HCT116 (cell line): ENCODE measurements around the gene ESRRA. TPM values are rescaled to one million over a fixed set of nuclear protein-coding genes. Genes with fewer than 3 reads are reported as not detected.

ENCODE experiments used
- ATAC-seq: fragments of 200-7000 bp; cut with Tn5 transposase; 2 replicates; pipeline ENCODE4 v1.9.1; 2020; ENCODE audit warnings: mild to moderate bottlenecking, moderate library complexity
- BruUV-seq: library from RNA; stranded (reverse); fragments of 400-500 nt; replicated peaks from 2 replicates; lab custom pipeline; 2021; lab: Mats Ljungman, UMichigan
- CTCF ChIA-PET: fragments of 300-600 bp; sonication (Branson Sonifier 250); formaldehyde crosslinking; loops from one replicate; lab custom pipeline; 2021; ENCODE audit warnings: antibody characterized with exemption; lab: Charles Lee
- POLR2A ChIA-PET: fragments of 300-600, 350-600 bp; sonication (Branson Sonifier 250); formaldehyde crosslinking; loops from one replicate; lab custom pipeline; 2021; ENCODE audit warnings: antibody characterized with exemption; lab: Charles Lee
- RAD21 ChIA-PET, 2 experiments: fragments of 300-600 bp; sonication (Branson Sonifier 250); formaldehyde crosslinking; loops; one replicate each; lab custom pipeline; 2023; ENCODE audit warnings: low total read pairs in 2 of 2; ENCODE audit not compliant: uncharacterized antibody in 2 of 2, unreplicated experiment in 2 of 2, low non-redundant PET in 1 of 2; lab: Charles Lee
- DNase-seq: peaks from one replicate; pipeline ENCODE4 v3.0.0-alpha.2; 2010; ENCODE audit warnings: low read depth, low spot score
- H2AFZ ChIP-seq: fragments of 200-600 bp; shearing (Covaris generic), sonication (generic); 2 replicates; pipeline ENCODE4 v1.6.1; 2017; ENCODE audit warnings: low read depth, mixed run types, mixed read lengths, antibody characterized with exemption, low read length; ENCODE audit not compliant: poor library complexity, severe bottlenecking
- H3K27ac ChIP-seq: 2 replicates; pipeline ENCODE4 v1.5.1; 2012; ENCODE audit warnings: low read depth, low read length
- H3K27me3 ChIP-seq: fragments of 200-600 bp; sonication (generic); 2 replicates; pipeline ENCODE4 v1.6.1; 2016; ENCODE audit warnings: mixed run types, low read length, mixed read lengths; ENCODE audit not compliant: insufficient read depth
- H3K36me3 ChIP-seq, 2 experiments: fragments of 200-500 bp in 1 of 2; fragments of 200-600 bp in 1 of 2; sonication (Bioruptor generic) in 1 of 2; sonication (generic) in 1 of 2; 2 replicates each; pipeline versions ENCODE4 v1.5.1 to v1.6.1; 2014 to 2016; ENCODE audit warnings: low read length in 2 of 2, inconsistent platforms in 1 of 2, mixed read lengths in 1 of 2, mixed run types in 1 of 2; ENCODE audit not compliant: insufficient read depth in 2 of 2, control insufficient read depth in 1 of 2
- H3K4me1 ChIP-seq, 2 experiments: fragments of 200-600 bp in 1 of 2; sonication (generic) in 1 of 2; 2 replicates each; pipeline versions ENCODE4 v1.5.1 to v1.6.1; 2012 to 2017; ENCODE audit warnings: low read length in 2 of 2, inconsistent platforms in 1 of 2, mild to moderate bottlenecking in 1 of 2, mixed read lengths in 1 of 2, mixed run types in 1 of 2, moderate library complexity in 1 of 2; ENCODE audit not compliant: insufficient read depth in 2 of 2, control insufficient read depth in 1 of 2
- H3K4me2 ChIP-seq: fragments of 200-600 bp; sonication (generic); 2 replicates; pipeline ENCODE4 v1.6.1; 2017; ENCODE audit warnings: mixed run types, low read length, mixed read lengths
- H3K4me3 ChIP-seq, 2 experiments: fragments of 200-600 bp in 1 of 2; sonication (generic) in 1 of 2; replicated peaks in 1 of 2; 2 replicates each; pipeline ENCODE4 v1.5.1; 2011 to 2016; ENCODE audit warnings: low read length in 2 of 2, control low read depth in 1 of 2, low read depth in 1 of 2, mild to moderate bottlenecking in 1 of 2, mixed read lengths in 1 of 2, mixed run types in 1 of 2
- H3K79me2 ChIP-seq: fragments of 200-600 bp; sonication (generic); 2 replicates; pipeline ENCODE4 v1.6.1; 2017; ENCODE audit warnings: mild to moderate bottlenecking, mixed run types, low read length, moderate library complexity, mixed read lengths; ENCODE audit not compliant: insufficient read depth
- H3K9ac ChIP-seq: fragments of 200-600 bp; sonication (generic); 2 replicates; pipeline ENCODE4 v1.6.1; 2016; ENCODE audit warnings: low read length, mixed read lengths
- H3K9me2 ChIP-seq: fragments of 200-600 bp; sonication (generic), shearing (Covaris generic); 2 replicates; pipeline ENCODE4 v1.6.1; 2017; ENCODE audit warnings: mixed run types, mild to moderate bottlenecking, moderate library complexity; ENCODE audit not compliant: insufficient read depth
- H3K9me3 ChIP-seq, 2 experiments: fragments of 200-500 bp in 1 of 2; fragments of 200-600 bp in 1 of 2; sonication (Bioruptor generic) in 1 of 2; sonication (generic) in 1 of 2; 2 replicates each; pipeline ENCODE4 v1.6.1; 2014 to 2017; ENCODE audit warnings: low read length in 2 of 2, mixed read lengths in 2 of 2, inconsistent platforms in 1 of 2, low read depth in 1 of 2, mild to moderate bottlenecking in 1 of 2, mixed run types in 1 of 2, moderate library complexity in 1 of 2; ENCODE audit not compliant: control insufficient read depth in 1 of 2, insufficient read depth in 1 of 2
- H4K20me1 ChIP-seq: fragments of 200-600 bp; sonication (generic), shearing (Covaris generic); 2 replicates; pipeline ENCODE4 v1.6.1; 2017; ENCODE audit warnings: mixed run types, mild to moderate bottlenecking, moderate library complexity; ENCODE audit not compliant: insufficient read depth
- CEBPB ChIP-seq: IDR thresholded peaks from 2 replicates; pipeline ENCODE4 v1.6.1; 2012; ENCODE audit warnings: low read depth
- EZH2phosphoT487 ChIP-seq: fragments of 200-600 bp; IDR thresholded peaks from 2 replicates; pipeline ENCODE4 v1.6.1; 2018; ENCODE audit warnings: antibody characterized with exemption, borderline replicate concordance
- MAX ChIP-seq: IDR thresholded peaks from 2 replicates; pipeline ENCODE4 v1.6.1; 2012
- POLR2A ChIP-seq: IDR thresholded peaks from 2 replicates; pipeline ENCODE4 v1.7.0; 2011; ENCODE audit warnings: borderline replicate concordance; ENCODE audit not compliant: insufficient read depth, insufficient read length; ENCODE audit errors: extremely low read depth
- RAD21 ChIP-seq: IDR thresholded peaks from 2 replicates; pipeline ENCODE4 v1.6.1; 2012; ENCODE audit warnings: low read depth, mild to moderate bottlenecking
- SIN3A ChIP-seq: IDR thresholded peaks from 2 replicates; pipeline ENCODE4 v1.6.1; 2012; ENCODE audit warnings: low read depth
- YY1 ChIP-seq: IDR thresholded peaks from 2 replicates; pipeline ENCODE4 v1.6.1; 2011; ENCODE audit warnings: low read length, low read depth, moderate library complexity, mild to moderate bottlenecking; ENCODE audit not compliant: insufficient replicate concordance; ENCODE audit errors: extremely low read depth
- ZFX ChIP-seq: fragments of 450-650 bp; IDR thresholded peaks from 2 replicates; pipeline ENCODE4 v1.6.1; 2017
- ZNF274 ChIP-seq: fragments of 200-500 bp; sonication (Bioruptor generic); IDR thresholded peaks from 2 replicates; pipeline ENCODE4 v1.6.1; 2014; ENCODE audit warnings: mild to moderate bottlenecking, low read depth, low read length, inconsistent platforms
- intact Hi-C: fragments of 100-400 bp; cut with micrococcal nuclease; formaldehyde crosslinking; loops from 2 replicates; pipeline ENCODE4 v1.10.0; 2022
- total RNA-seq: library from RNA; stranded (reverse); gene quantifications from one replicate; pipeline ENCODE4 v1.2.1, GENCODE V29; 2021; ENCODE audit not compliant: unreplicated experiment
- TF ChIP-seq, protein P1 (sequence below): IDR thresholded peaks from 2 replicates; pipeline ENCODE4 v1.6.1; 2011; ENCODE audit warnings: mild to moderate bottlenecking, low read length, moderate library complexity; ENCODE audit not compliant: insufficient replicate concordance; ENCODE audit errors: extremely low read depth
- TF ChIP-seq, protein P2 (sequence below): IDR thresholded peaks from 2 replicates; pipeline ENCODE4 v1.6.1; 2012

The ESRRA gene
- total RNA-seq, 1 experiment from 2014 or later: 62.7 TPM

GRCh38 chr11:64364435-64364834 is 59.1 kb downstream of the ESRRA start:
- H3K4me3 ChIP-seq: no peak overlapping the region
- no peak for ATAC-seq
- H4K20me1 ChIP-seq: no peaks in the 10 kb centered on the region
- no TSS peak for BruUV-seq
- H3K27ac ChIP-seq: no peak overlapping the region
- ChIA-PET RAD21 (no interaction called here), POLR2A (interaction anchor here (1.0 to 1.6 kb wide), 2 partner anchors 22 to 47 kb away, joined by 3 to 4 read pairs; partner anchors contain the start of genes PRDX5 and TRMT112), CTCF (interaction anchor here (1.5 kb wide), 1 partner anchor 8 kb away, joined by 4 read pairs; no protein-coding TSS in a partner anchor)
- no peak for TF ChIP-seq RAD21
- no peak for TF ChIP-seq ZNF274
- TF ChIP-seq, protein P1, sequence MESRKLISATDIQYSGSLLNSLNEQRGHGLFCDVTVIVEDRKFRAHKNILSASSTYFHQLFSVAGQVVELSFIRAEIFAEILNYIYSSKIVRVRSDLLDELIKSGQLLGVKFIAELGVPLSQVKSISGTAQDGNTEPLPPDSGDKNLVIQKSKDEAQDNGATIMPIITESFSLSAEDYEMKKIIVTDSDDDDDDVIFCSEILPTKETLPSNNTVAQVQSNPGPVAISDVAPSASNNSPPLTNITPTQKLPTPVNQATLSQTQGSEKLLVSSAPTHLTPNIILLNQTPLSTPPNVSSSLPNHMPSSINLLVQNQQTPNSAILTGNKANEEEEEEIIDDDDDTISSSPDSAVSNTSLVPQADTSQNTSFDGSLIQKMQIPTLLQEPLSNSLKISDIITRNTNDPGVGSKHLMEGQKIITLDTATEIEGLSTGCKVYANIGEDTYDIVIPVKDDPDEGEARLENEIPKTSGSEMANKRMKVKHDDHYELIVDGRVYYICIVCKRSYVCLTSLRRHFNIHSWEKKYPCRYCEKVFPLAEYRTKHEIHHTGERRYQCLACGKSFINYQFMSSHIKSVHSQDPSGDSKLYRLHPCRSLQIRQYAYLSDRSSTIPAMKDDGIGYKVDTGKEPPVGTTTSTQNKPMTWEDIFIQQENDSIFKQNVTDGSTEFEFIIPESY: no peak
- TF ChIP-seq ZFX: no peak
- TF ChIP-seq CEBPB: no peak
- TF ChIP-seq YY1: no peak
- no peak for TF ChIP-seq POLR2A
- TF ChIP-seq MAX: no peak
- TF ChIP-seq EZH2phosphoT487: no peak
- TF ChIP-seq SIN3A: no peak
- TF ChIP-seq, protein P2, sequence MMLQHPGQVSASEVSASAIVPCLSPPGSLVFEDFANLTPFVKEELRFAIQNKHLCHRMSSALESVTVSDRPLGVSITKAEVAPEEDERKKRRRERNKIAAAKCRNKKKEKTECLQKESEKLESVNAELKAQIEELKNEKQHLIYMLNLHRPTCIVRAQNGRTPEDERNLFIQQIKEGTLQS: no peak
- no peak overlapping the region for H2AFZ ChIP-seq
- no peak for DNase-seq
- no peak overlapping the region for H3K4me2 ChIP-seq
- no peaks in the 10 kb centered on the region for H3K9me3 ChIP-seq
- H3K9ac ChIP-seq: no peak overlapping the region
- no peaks in the 10 kb centered on the region for H3K9me2 ChIP-seq
- H3K79me2 ChIP-seq: peaks cover 31% of the 10 kb centered on the region; the same call in 1 of the 2 replicates
- H3K27me3 ChIP-seq: no peaks in the 10 kb centered on the region
- H3K4me1 ChIP-seq: peaks cover 5 to 18% of the 10 kb centered on the region in 2 experiments; a peak in 2 of 4 replicates
- intact Hi-C loops: no loop called here
- peaks cover 15 to 63% of the 10 kb centered on the region in 2 experiments for H3K36me3 ChIP-seq
